ENCODE measurements around the gene HES7. TPM values are rescaled to one million over a fixed set of nuclear protein-coding genes. Genes with fewer than 3 reads are reported as not detected.

The HES7 gene
- total RNA-seq, 1 donor from 2014 or later, result not detected

DNA sequence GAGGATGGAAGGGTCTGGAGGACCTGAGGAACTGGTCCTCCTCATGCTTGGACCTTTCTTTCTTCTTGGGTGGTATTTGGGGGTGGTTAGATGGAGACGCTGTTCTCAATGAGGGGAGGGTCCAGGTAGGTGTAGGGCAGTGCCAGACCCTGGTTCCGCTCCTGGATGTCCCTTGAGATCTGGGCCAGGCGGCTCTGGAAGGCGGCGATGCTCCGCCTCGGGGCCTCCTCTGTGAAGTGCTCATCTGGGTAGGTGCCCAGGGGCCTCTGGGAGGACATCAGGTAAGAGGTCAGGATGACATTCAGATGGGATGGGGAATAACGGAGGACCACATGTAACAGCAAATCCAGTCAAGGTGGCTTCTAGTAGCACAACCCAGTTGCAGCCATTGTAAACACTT is 27.4 kb downstream of the HES7 start:
- Histone ChIP-seq H3K4me1 (no peaks in the 10 kb centered on the region), H3K4me3 (no peak overlapping the region), H3K27me3 (no peaks in the 10 kb centered on the region), H3K27ac (no peak overlapping the region), H3K9me3 (no peaks in the 10 kb centered on the region), H3K36me3 (no peaks in the 10 kb centered on the region)
- no peak for DNase-seq (ENCODE audit: low spot score in 2 of 2)
- intact Hi-C loops (cut with DNase I), result no loop called here
- TF ChIP-seq, protein P1, sequence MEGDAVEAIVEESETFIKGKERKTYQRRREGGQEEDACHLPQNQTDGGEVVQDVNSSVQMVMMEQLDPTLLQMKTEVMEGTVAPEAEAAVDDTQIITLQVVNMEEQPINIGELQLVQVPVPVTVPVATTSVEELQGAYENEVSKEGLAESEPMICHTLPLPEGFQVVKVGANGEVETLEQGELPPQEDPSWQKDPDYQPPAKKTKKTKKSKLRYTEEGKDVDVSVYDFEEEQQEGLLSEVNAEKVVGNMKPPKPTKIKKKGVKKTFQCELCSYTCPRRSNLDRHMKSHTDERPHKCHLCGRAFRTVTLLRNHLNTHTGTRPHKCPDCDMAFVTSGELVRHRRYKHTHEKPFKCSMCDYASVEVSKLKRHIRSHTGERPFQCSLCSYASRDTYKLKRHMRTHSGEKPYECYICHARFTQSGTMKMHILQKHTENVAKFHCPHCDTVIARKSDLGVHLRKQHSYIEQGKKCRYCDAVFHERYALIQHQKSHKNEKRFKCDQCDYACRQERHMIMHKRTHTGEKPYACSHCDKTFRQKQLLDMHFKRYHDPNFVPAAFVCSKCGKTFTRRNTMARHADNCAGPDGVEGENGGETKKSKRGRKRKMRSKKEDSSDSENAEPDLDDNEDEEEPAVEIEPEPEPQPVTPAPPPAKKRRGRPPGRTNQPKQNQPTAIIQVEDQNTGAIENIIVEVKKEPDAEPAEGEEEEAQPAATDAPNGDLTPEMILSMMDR (IDR thresholded peaks at IDR 0.05), result no peak

DNA sequence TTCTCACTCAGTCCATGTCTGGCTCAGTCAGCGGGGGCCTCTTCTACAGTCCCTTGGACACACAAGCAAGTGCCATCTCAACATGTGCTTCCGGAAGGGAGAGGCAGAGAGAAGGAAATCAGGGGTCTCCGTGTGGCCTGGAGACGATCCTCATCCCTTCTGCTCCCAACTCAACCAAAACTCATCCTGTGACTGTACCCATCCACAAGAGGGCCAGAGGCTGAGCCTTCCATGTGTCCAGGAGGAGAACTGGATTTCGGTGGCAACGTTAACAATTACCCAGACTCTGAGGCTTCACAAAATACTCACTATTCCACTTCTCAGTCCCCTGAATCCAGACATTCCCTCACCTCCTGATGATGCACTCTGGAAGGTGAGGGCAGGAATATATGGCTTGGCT is 28.5 kb downstream of the HES7 start:
- intact Hi-C loops (cut with DNase I), result no loop called here
- no peaks in the 10 kb centered on the region for H3K4me1 ChIP-seq
- H3K9me3 ChIP-seq, result no peaks in the 10 kb centered on the region
- H3K27me3 ChIP-seq, result no peaks in the 10 kb centered on the region
- TF ChIP-seq, protein P1 (IDR thresholded peaks at IDR 0.05), result no peak
- no peak overlapping the region for H3K27ac ChIP-seq
- no peak for DNase-seq (ENCODE audit: low spot score in 2 of 2)
- H3K4me3 ChIP-seq, result no peak overlapping the region
- no peaks in the 10 kb centered on the region for H3K36me3 ChIP-seq

DNA sequence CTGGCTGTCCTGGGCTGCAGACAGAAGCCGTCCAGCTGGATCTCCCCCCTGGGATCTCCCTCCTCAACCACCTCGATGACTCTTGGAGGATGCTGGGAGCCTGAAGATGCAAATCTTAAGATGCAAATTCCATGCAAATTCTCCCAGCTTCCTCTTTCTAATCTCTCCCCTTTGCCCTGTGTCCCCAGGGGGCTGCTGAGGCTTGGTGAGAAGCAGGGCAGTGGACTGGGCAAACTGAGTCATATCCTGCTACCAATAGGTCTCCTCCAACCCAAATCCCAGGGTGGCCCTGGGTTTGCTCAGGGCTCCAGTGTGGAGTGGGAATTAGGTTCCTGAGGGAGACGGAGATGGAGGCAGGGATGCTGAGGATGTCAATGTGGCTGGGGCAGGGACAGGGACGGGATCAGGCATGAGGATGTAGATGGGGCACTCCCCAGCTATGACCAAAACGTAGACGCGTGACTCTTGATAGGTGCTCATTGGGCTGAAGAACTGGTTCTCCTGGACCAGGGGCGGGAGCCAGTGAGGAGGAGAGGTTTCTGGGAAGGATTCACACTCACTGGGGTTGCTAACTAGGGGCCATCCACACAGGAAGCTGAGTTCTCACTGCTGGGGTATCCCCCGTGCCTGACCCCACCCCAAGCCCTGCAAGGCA is 32.7 kb downstream of the HES7 start:
- Histone ChIP-seq H3K4me3 (no peak overlapping the region), H3K4me1 (no peaks in the 10 kb centered on the region), H3K36me3 (no peaks in the 10 kb centered on the region), H3K27me3 (no peaks in the 10 kb centered on the region), H3K27ac (no peak overlapping the region), H3K9me3 (no peaks in the 10 kb centered on the region)
- intact Hi-C loops (cut with DNase I), result loop anchor here (5.0 kb wide), 1 partner anchor 211 kb away; no protein-coding TSS in a partner anchor
- DNase-seq (ENCODE audit: low spot score in 2 of 2), result no peak
- TF ChIP-seq, protein P1 (IDR thresholded peaks at IDR 0.05), result no peak

DNA sequence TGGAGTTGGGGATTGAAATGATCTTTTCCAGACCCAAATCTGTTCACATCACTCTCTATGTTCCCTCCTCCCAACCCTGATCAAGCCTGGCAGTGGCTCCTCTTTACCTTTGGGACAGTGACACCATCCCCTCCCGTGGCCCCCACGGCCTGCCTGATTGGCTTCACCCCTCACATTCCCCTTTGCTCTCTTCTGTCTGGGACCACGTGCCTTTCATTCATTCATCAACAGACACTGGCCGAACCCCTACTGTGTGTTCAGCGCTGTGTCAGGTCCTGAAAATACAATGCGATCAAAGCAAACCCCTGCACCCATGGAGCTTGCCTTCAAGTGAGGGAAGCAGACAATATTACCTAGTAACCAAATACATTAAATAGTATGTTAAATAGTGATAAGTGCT is 34.2 kb downstream of the HES7 start:
- Histone ChIP-seq H3K4me3 (no peak overlapping the region), H3K9me3 (no peaks in the 10 kb centered on the region), H3K27me3 (no peaks in the 10 kb centered on the region), H3K4me1 (no peaks in the 10 kb centered on the region), H3K27ac (no peak overlapping the region), H3K36me3 (no peaks in the 10 kb centered on the region)
- TF ChIP-seq, protein P1 (IDR thresholded peaks at IDR 0.05), result no peak
- intact Hi-C loops (cut with DNase I), result loop anchor here (5.0 kb wide), 1 partner anchor 213 kb away; no protein-coding TSS in a partner anchor
- no peak for DNase-seq (ENCODE audit: low spot score in 2 of 2)

DNA sequence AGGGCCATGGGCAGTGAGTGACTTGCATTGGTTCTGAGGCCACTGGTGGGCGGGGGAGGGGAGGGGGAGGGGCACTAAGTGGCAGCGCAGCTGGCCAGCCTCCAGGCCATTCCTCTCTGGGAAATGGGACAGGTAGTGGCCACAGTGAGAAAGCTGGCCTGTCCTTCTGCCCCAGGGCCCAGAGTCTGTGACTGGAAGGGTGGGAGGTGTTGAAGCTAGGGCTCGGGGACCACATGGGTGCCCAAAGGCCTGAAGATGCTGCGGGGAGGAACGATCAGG is 36.0 kb downstream of the HES7 start:
- intact Hi-C loops (cut with DNase I), result no loop called here
- Histone ChIP-seq H3K36me3 (no peaks in the 10 kb centered on the region), H3K27me3 (no peaks in the 10 kb centered on the region), H3K4me3 (no peak overlapping the region), H3K9me3 (no peaks in the 10 kb centered on the region), H3K27ac (no peak overlapping the region), H3K4me1 (no peaks in the 10 kb centered on the region)
- DNase-seq (ENCODE audit: low spot score in 2 of 2), result no peak
- TF ChIP-seq, protein P1 (IDR thresholded peaks at IDR 0.05), result no peak

Data from ascending aorta (tissue), 2 donors.